H1 (cell line): ENCODE measurements around the gene LGALS3. TPM values are rescaled to one million over a fixed set of nuclear protein-coding genes. Genes with fewer than 3 reads are reported as not detected.

Experiments
- ASH2L ChIP-seq: fragments of 200-600, 300-600 bp; sonication (generic); IDR thresholded peaks from one replicate; pipeline ENCODE4 v1.7.1; 2017; ENCODE audit warnings: low read length
- BACH1 ChIP-seq: IDR thresholded peaks from 2 replicates; pipeline ENCODE4 v1.6.1; 2012; ENCODE audit warnings: low read length, improper control_type of control experiment
- BCL11A ChIP-seq, 2 experiments: IDR thresholded peaks; one replicate each; pipeline ENCODE4 v1.6.1; 2011; ENCODE audit warnings: low read depth in 2 of 2, low read length in 2 of 2, mild to moderate bottlenecking in 2 of 2
- CTBP2 ChIP-seq: IDR thresholded peaks from 2 replicates; pipeline ENCODE4 v1.7.0; 2011; ENCODE audit warnings: borderline replicate concordance, mild to moderate bottlenecking, moderate library complexity, mixed read lengths, low read length; ENCODE audit not compliant: insufficient read depth, insufficient read length
- HDAC2 ChIP-seq, 2 experiments: fragments of 300-600 bp in 1 of 2; sonication (generic) in 1 of 2; IDR thresholded peaks; 2 replicates each; pipeline ENCODE4 v1.6.1; 2011 to 2012; ENCODE audit warnings: low read depth in 2 of 2, low read length in 2 of 2, mild to moderate bottlenecking in 2 of 2, moderate library complexity in 2 of 2, borderline replicate concordance in 1 of 2, inconsistent platforms in 1 of 2
- NRF1 ChIP-seq: IDR thresholded peaks from 2 replicates; pipeline ENCODE4 v1.6.1; 2011; ENCODE audit warnings: mild to moderate bottlenecking, low read depth, low read length, improper control_type of control experiment
- SIN3A ChIP-seq, 2 experiments: IDR thresholded peaks in 1 of 2; conservative IDR thresholded peaks in 1 of 2; 2 replicates each; pipeline ENCODE4 v1.6.1; 2011 to 2012; ENCODE audit warnings: low read length in 2 of 2, improper control_type of control experiment in 1 of 2, low read depth in 1 of 2, mild to moderate bottlenecking in 1 of 2
- TCF12 ChIP-seq: IDR thresholded peaks from 2 replicates; pipeline ENCODE4 v1.6.1; 2011; ENCODE audit warnings: low read depth, mild to moderate bottlenecking, low read length
- TEAD4 ChIP-seq: IDR thresholded peaks from 2 replicates; pipeline ENCODE4 v1.6.1; 2012; ENCODE audit warnings: low read depth, low read length, inconsistent platforms, mixed read lengths
- YY1 ChIP-seq: IDR thresholded peaks from 2 replicates; pipeline ENCODE4 v1.6.1; 2011; ENCODE audit warnings: low read depth, mild to moderate bottlenecking, low read length
- polyA plus RNA-seq, 7 experiments: library from polyadenylated mRNA; depleted of rRNA in 3 of 7; stranded (reverse) in 5 of 7; unstranded in 2 of 7; fragments of >200 nt in 5 of 7; fragments of 200-250 nt in 2 of 7; gene quantifications; 1 replicate in 5 of 7; 2 replicates in 1 of 7; 4 replicates in 1 of 7; pipeline versions ENCODE4 v1.2.1 to v1.2.3, GENCODE V29; 2011 to 2013; ENCODE audit warnings: missing spikeins in 2 of 7, mixed read lengths in 2 of 7
- total RNA-seq: library from RNA; stranded (reverse); fragmentation: NEBNext Ultra II Directional; extraction: Animal tissue kit (Norgen Biotek cat#: 25700); gene quantifications from 2 replicates; pipeline ENCODE4 v1.2.1, GENCODE V29; 2021
- TF ChIP-seq, protein P1 (sequence below): fragments of 300-600 bp; sonication (generic); IDR thresholded peaks from 2 replicates; pipeline ENCODE4 v1.7.1; 2012; ENCODE audit warnings: low read length, moderate library complexity, mild to moderate bottlenecking, inconsistent platforms; ENCODE audit not compliant: insufficient replicate concordance

LGALS3 gene
- total and polyA plus RNA-seq, 2 of the 8 experiments (the other 6 are each of a cell fraction or from before 2014, with no cell fraction given), result 9.7 to 14.5 TPM

DNA sequence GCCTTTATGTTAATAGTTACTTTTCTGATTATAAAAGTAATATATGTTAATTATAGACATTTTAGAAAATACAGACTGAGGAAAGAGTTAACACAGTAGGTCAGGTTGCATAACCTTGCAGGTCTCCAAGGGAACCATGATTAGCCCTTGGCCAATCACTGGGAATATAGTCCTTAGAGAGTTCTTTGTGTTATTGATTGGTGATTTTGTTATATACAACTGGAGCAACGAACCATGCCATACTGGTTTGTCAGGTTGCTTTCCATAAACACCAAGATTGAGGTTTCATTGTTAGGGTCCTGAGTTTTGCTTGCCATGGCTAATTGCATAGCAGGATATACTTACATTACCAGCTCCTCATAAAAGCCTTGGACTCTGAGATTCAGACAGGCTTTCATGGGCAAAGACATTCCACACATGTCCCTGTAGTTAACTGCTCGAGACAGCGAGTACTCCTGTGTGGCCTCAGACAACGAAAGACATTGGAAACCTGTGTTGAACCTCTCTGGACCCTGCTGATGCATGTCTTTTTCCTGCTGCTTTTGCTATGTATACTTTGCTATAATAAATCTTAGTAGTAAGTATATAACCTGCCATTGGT, 43.9 kb upstream of the LGALS3 start (continued):
- TF ChIP-seq, protein P1, sequence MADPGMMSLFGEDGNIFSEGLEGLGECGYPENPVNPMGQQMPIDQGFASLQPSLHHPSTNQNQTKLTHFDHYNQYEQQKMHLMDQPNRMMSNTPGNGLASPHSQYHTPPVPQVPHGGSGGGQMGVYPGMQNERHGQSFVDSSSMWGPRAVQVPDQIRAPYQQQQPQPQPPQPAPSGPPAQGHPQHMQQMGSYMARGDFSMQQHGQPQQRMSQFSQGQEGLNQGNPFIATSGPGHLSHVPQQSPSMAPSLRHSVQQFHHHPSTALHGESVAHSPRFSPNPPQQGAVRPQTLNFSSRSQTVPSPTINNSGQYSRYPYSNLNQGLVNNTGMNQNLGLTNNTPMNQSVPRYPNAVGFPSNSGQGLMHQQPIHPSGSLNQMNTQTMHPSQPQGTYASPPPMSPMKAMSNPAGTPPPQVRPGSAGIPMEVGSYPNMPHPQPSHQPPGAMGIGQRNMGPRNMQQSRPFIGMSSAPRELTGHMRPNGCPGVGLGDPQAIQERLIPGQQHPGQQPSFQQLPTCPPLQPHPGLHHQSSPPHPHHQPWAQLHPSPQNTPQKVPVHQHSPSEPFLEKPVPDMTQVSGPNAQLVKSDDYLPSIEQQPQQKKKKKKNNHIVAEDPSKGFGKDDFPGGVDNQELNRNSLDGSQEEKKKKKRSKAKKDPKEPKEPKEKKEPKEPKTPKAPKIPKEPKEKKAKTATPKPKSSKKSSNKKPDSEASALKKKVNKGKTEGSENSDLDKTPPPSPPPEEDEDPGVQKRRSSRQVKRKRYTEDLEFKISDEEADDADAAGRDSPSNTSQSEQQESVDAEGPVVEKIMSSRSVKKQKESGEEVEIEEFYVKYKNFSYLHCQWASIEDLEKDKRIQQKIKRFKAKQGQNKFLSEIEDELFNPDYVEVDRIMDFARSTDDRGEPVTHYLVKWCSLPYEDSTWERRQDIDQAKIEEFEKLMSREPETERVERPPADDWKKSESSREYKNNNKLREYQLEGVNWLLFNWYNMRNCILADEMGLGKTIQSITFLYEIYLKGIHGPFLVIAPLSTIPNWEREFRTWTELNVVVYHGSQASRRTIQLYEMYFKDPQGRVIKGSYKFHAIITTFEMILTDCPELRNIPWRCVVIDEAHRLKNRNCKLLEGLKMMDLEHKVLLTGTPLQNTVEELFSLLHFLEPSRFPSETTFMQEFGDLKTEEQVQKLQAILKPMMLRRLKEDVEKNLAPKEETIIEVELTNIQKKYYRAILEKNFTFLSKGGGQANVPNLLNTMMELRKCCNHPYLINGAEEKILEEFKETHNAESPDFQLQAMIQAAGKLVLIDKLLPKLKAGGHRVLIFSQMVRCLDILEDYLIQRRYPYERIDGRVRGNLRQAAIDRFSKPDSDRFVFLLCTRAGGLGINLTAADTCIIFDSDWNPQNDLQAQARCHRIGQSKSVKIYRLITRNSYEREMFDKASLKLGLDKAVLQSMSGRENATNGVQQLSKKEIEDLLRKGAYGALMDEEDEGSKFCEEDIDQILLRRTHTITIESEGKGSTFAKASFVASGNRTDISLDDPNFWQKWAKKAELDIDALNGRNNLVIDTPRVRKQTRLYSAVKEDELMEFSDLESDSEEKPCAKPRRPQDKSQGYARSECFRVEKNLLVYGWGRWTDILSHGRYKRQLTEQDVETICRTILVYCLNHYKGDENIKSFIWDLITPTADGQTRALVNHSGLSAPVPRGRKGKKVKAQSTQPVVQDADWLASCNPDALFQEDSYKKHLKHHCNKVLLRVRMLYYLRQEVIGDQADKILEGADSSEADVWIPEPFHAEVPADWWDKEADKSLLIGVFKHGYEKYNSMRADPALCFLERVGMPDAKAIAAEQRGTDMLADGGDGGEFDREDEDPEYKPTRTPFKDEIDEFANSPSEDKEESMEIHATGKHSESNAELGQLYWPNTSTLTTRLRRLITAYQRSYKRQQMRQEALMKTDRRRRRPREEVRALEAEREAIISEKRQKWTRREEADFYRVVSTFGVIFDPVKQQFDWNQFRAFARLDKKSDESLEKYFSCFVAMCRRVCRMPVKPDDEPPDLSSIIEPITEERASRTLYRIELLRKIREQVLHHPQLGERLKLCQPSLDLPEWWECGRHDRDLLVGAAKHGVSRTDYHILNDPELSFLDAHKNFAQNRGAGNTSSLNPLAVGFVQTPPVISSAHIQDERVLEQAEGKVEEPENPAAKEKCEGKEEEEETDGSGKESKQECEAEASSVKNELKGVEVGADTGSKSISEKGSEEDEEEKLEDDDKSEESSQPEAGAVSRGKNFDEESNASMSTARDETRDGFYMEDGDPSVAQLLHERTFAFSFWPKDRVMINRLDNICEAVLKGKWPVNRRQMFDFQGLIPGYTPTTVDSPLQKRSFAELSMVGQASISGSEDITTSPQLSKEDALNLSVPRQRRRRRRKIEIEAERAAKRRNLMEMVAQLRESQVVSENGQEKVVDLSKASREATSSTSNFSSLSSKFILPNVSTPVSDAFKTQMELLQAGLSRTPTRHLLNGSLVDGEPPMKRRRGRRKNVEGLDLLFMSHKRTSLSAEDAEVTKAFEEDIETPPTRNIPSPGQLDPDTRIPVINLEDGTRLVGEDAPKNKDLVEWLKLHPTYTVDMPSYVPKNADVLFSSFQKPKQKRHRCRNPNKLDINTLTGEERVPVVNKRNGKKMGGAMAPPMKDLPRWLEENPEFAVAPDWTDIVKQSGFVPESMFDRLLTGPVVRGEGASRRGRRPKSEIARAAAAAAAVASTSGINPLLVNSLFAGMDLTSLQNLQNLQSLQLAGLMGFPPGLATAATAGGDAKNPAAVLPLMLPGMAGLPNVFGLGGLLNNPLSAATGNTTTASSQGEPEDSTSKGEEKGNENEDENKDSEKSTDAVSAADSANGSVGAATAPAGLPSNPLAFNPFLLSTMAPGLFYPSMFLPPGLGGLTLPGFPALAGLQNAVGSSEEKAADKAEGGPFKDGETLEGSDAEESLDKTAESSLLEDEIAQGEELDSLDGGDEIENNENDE, result no peak
- TF ChIP-seq TCF12 (no peak), SIN3A (conservative IDR thresholded peaks at IDR 0.05 in 1 of 2, IDR thresholded peaks at IDR 0.05 in 1 of 2; ENCODE audit: low read depth in 1 of 2, low read length in 2 of 2) (no peak), ASH2L (no peak), BACH1 (no peak), YY1 (no peak), TEAD4 (no peak), NRF1 (no peak), CTBP2 (no peak), BCL11A (IDR thresholded peaks at IDR 0.05; ENCODE audit: low read depth in 2 of 2, low read length in 2 of 2) (no peak), HDAC2 (IDR thresholded peaks at IDR 0.05; ENCODE audit: borderline replicate concordance in 1 of 2, low read depth in 2 of 2, low read length in 2 of 2) (no peak)
- TF ChIP-seq, all 59 proteins: peak for 0
